T-helper 1 cell treated with Interleukin-12 subunit alpha and Interleukin-12 subunit beta and Interleukin-4 antibody, amounts not matched to agents 30 μg/mL and 1 μg/mL, for 36 hours (primary cell): ENCODE data around the gene AK4.
"Not testable (repeated sequence)": the region's sequence is repeated elsewhere in the genome, so short reads cannot be mapped to it uniquely, and the experiment has no call there.

Experiments used
- H3K27ac Mint-ChIP-seq: one replicate; pipeline ENCODE4 v1.8.0; 2021; ENCODE audit warnings: mild to moderate bottlenecking, mixed read lengths
- H3K27me3 Mint-ChIP-seq: one replicate; pipeline ENCODE4 v1.8.0; 2021; ENCODE audit warnings: low read depth, mixed read lengths
- H3K36me3 Mint-ChIP-seq: one replicate; pipeline ENCODE4 v1.8.0; 2021; ENCODE audit warnings: low read depth, mixed read lengths
- H3K4me1 Mint-ChIP-seq: one replicate; pipeline ENCODE4 v1.8.0; 2021; ENCODE audit warnings: low read depth, mixed read lengths
- H3K4me3 Mint-ChIP-seq: one replicate; pipeline ENCODE4 v1.8.0; 2021; ENCODE audit warnings: mild to moderate bottlenecking, moderate library complexity, mixed read lengths
- H3K9me3 Mint-ChIP-seq: one replicate; pipeline ENCODE4 v1.8.0; 2021; ENCODE audit warnings: mixed read lengths

The AK4 gene

GRCh38 chr1:65143112-65143658, 4.8 kb upstream of the AK4 start:
- H3K36me3 Mint-ChIP-seq, H3K27ac Mint-ChIP-seq, H3K9me3 Mint-ChIP-seq, H3K4me3 Mint-ChIP-seq: not testable (repeated sequence)
- Mint-ChIP-seq H3K4me1 (peaks cover 13% of the 10 kb centered on the region), H3K27me3 (peaks cover 35% of the 10 kb centered on the region)

- Mint-ChIP-seq H3K27me3 (peaks cover 16% of the 10 kb centered on the region), H3K36me3 (peaks cover 7% of the 10 kb centered on the region), H3K4me1 (peaks cover 35% of the 10 kb centered on the region), H3K9me3 (no peaks in the 10 kb centered on the region), H3K27ac (peak overlapping the region; percentile 70), H3K4me3 (peak overlapping the region; percentile 82)
These were observed 1.0 kb upstream of the AK4 start for GRCh38 chr1:65146908-65147423.

GRCh38 chr1:65147424-65148177, 402 bp upstream of the AK4 start:
- H3K4me1 Mint-ChIP-seq: peaks cover 36% of the 10 kb centered on the region
- peak overlapping the region; percentile 83 for H3K27ac Mint-ChIP-seq
- H3K4me3 Mint-ChIP-seq: peak overlapping the region; percentile 85
- H3K9me3 Mint-ChIP-seq: no peaks in the 10 kb centered on the region
- peaks cover 10% of the 10 kb centered on the region for H3K27me3 Mint-ChIP-seq
- H3K36me3 Mint-ChIP-seq: peaks cover 7% of the 10 kb centered on the region

GRCh38 chr1:65148548-65149350, 746 bp downstream of the AK4 start:
- H3K36me3 Mint-ChIP-seq: peaks cover 10% of the 10 kb centered on the region
- H3K4me3 Mint-ChIP-seq: peak overlapping the region; percentile 86
- H3K4me1 Mint-ChIP-seq: peaks cover 41% of the 10 kb centered on the region
- H3K9me3 Mint-ChIP-seq: no peaks in the 10 kb centered on the region
- H3K27ac Mint-ChIP-seq: peak overlapping the region; percentile 75
- peaks cover 9% of the 10 kb centered on the region for H3K27me3 Mint-ChIP-seq

GRCh38 chr1:65149351-65150107, 1.5 kb downstream of the AK4 start:
- Mint-ChIP-seq H3K27ac (peak overlapping the region; percentile 75), H3K4me1 (peaks cover 45% of the 10 kb centered on the region), H3K9me3 (no peaks in the 10 kb centered on the region), H3K4me3 (peak overlapping the region; percentile 86), H3K27me3 (peaks cover 4% of the 10 kb centered on the region), H3K36me3 (peaks cover 15% of the 10 kb centered on the region)

GRCh38 chr1:65150108-65150463, 2.1 kb downstream of the AK4 start:
- H3K9me3 Mint-ChIP-seq: no peaks in the 10 kb centered on the region
- H3K36me3 Mint-ChIP-seq: peaks cover 16% of the 10 kb centered on the region
- H3K27ac Mint-ChIP-seq: no peak overlapping the region
- H3K4me3 Mint-ChIP-seq: peak overlapping the region; percentile 86
- H3K4me1 Mint-ChIP-seq: peaks cover 45% of the 10 kb centered on the region
- H3K27me3 Mint-ChIP-seq: no peaks in the 10 kb centered on the region

- Mint-ChIP-seq H3K4me3 (peak overlapping the region; percentile 19), H3K36me3 (peaks cover 16% of the 10 kb centered on the region)
These were observed 2.7 kb downstream of the AK4 start for GRCh38 chr1:65150583-65151263.

GRCh38 chr1:65151641-65152040, 3.6 kb downstream of the AK4 start:
- no peaks in the 10 kb centered on the region for H3K9me3 Mint-ChIP-seq
- H3K27ac Mint-ChIP-seq: no peak overlapping the region
- H3K27me3 Mint-ChIP-seq: no peaks in the 10 kb centered on the region
- H3K4me1 Mint-ChIP-seq: peaks cover 42% of the 10 kb centered on the region
- peaks cover 16% of the 10 kb centered on the region for H3K36me3 Mint-ChIP-seq
- no peak overlapping the region for H3K4me3 Mint-ChIP-seq

More at GRCh38 chr1:65150583-65151263, 2.7 kb downstream of the AK4 start:
- Mint-ChIP-seq H3K27ac (no peak overlapping the region), H3K27me3 (no peaks in the 10 kb centered on the region), H3K9me3 (no peaks in the 10 kb centered on the region), H3K4me1 (peaks cover 45% of the 10 kb centered on the region)

- Mint-ChIP-seq H3K27ac (peak overlapping the region; percentile 0), H3K9me3 (no peaks in the 10 kb centered on the region), H3K36me3 (peaks cover 18% of the 10 kb centered on the region), H3K27me3 (no peaks in the 10 kb centered on the region), H3K4me3 (no peak overlapping the region), H3K4me1 (peaks cover 40% of the 10 kb centered on the region)
These were observed 5.6 kb downstream of the AK4 start for GRCh38 chr1:65153635-65154034.

GRCh38 chr1:65156910-65157545, 9.0 kb downstream of the AK4 start:
- no peaks in the 10 kb centered on the region for H3K9me3 Mint-ChIP-seq
- peaks cover 15% of the 10 kb centered on the region for H3K36me3 Mint-ChIP-seq
- H3K27me3 Mint-ChIP-seq: no peaks in the 10 kb centered on the region
- H3K4me3 Mint-ChIP-seq: no peak overlapping the region
- H3K4me1 Mint-ChIP-seq: peaks cover 31% of the 10 kb centered on the region
- H3K27ac Mint-ChIP-seq: no peak overlapping the region

GRCh38 chr1:65157546-65157941, 9.5 kb downstream of the AK4 start:
- H3K9me3 Mint-ChIP-seq: no peaks in the 10 kb centered on the region
- no peak overlapping the region for H3K4me3 Mint-ChIP-seq
- H3K27me3 Mint-ChIP-seq: no peaks in the 10 kb centered on the region

GRCh38 chr1:65159291-65159688, 11.3 kb downstream of the AK4 start:
- not testable (repeated sequence) for H3K9me3 Mint-ChIP-seq, H3K27ac Mint-ChIP-seq, H3K4me3 Mint-ChIP-seq, H3K27me3 Mint-ChIP-seq
- Mint-ChIP-seq H3K36me3 (peaks cover 19% of the 10 kb centered on the region), H3K4me1 (peaks cover 35% of the 10 kb centered on the region)

More at GRCh38 chr1:65157546-65157941, 9.5 kb downstream of the AK4 start:
- peaks cover 15% of the 10 kb centered on the region for H3K36me3 Mint-ChIP-seq
- peaks cover 33% of the 10 kb centered on the region for H3K4me1 Mint-ChIP-seq
- H3K27ac Mint-ChIP-seq: no peak overlapping the region

GRCh38 chr1:65159801-65160523, 12.0 kb downstream of the AK4 start:
- Mint-ChIP-seq H3K27me3 (no peaks in the 10 kb centered on the region), H3K27ac (no peak overlapping the region), H3K9me3 (no peaks in the 10 kb centered on the region), H3K36me3 (peaks cover 19% of the 10 kb centered on the region), H3K4me1 (peaks cover 40% of the 10 kb centered on the region), H3K4me3 (no peak overlapping the region)
